Liver (tissue), 3 donors: ENCODE measurements around the gene CTSH.

Source experiments
- CTCF ChIP-seq: fragments of 150-350 bp; IDR thresholded peaks from 2 replicates; pipeline ENCODE4 v1.5.1; 2017; ENCODE audit warnings: improper control_type of control experiment, low read depth, low read length; ENCODE audit not compliant: missing input control
- FOXA2 ChIP-seq: IDR thresholded peaks from 2 replicates; pipeline ENCODE4 v1.6.1; 2016; ENCODE audit warnings: antibody characterized with exemption
- RAD21 ChIP-seq, 2 donors: IDR thresholded peaks; 2 replicates each; pipeline ENCODE4 v1.6.1; 2016; ENCODE audit warnings: antibody characterized with exemption in 2 of 2, mild to moderate bottlenecking in 2 of 2
- REST ChIP-seq: IDR thresholded peaks from 2 replicates; pipeline ENCODE4 v1.6.1; 2016; ENCODE audit warnings: antibody characterized with exemption, mild to moderate bottlenecking
- RXRA ChIP-seq, 2 donors: IDR thresholded peaks; 2 replicates each; pipeline ENCODE4 v1.6.1; 2017 to 2018; ENCODE audit warnings: antibody characterized with exemption in 2 of 2, mild to moderate bottlenecking in 1 of 2
- YY1 ChIP-seq: IDR thresholded peaks from 2 replicates; pipeline ENCODE4 v1.6.1; 2016; ENCODE audit warnings: antibody characterized with exemption, mild to moderate bottlenecking
- donor health status: healthy.
- donor health status: healthy.

- TF ChIP-seq CTCF (peak; percentile 57), YY1 (no peak), RAD21 (IDR thresholded peaks at IDR 0.05) (peak; percentile 80 to 82), REST (no peak), RXRA (IDR thresholded peaks at IDR 0.05) (no peak), FOXA2 (no peak)
These were observed 35.0 kb downstream of the CTSH start for GRCh38 chr15:78909791-78910228.
